Measurements from ENCODE around the gene C3orf62.
"Not testable (repeated sequence)": the region's sequence is repeated elsewhere in the genome, so short reads cannot be mapped to it uniquely, and the experiment has no call there.

The C3orf62 gene

DNA sequence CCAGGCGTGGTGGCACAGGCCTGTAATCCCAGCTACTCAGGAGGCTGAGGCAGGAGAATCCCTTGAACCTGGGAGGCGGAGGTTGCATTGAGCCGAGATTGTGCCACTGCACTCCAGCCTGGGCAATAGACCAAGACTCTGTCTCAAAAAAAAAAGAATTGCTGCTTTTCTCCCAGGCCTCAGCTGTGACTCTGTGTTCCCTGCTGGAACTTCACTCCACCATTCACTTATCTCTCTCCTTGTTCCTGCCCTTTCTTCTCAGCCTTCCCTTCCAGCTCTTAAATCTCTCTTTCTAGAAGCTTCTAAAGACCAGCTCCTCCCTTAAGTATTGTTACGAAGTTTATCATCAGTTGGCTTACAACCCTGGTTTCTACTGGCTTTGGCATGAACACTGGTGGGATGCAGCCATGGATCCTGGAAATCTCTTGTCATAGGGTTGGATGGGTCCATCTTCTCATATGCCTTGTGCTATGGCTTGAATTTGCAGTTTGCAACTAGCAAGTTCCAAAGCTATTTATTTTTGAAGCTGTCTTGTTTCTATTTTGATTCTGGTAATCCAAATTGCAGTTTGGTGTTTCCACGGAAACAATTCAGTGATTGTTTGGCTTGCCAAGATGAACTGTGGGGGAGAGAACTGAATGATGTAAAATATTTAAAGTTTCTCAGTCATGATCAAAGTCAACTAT, 10.5 kb downstream of the C3orf62 start:
- no peak for DNase-seq

DNA sequence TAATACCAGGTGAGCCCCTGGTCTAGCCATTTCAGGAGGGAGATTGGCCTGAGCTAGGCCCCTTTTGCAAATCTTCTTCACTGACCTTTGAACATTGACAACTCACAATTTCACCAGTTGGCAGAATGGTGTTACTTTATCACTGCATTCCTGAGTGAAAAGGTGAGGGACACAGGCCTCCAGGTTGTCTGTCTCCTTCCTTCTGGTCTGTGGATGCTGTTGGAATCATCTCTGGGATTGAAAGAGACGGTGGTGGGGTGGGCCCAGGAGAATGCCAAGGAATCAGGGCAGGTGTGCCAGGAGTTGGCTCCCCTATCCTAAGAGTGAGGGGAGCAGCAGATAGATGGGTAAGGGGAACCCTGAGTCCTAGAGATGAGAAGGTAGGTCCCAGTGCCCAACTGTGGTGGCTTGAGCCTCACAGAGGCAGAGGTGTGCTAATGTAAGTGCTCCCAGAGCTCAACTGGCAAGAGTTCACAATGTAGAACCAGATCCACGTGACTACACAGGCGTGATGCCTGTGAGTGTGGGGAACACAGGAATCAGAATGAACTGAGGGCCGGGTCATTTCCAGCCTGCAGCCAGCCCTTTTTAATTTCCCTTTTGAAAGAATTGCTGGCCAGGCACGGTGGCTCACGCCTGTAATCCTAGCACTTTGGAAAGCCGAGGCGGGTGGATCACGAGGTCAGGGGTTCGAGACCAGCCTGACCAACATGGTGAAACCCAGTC, 11.2 kb downstream of the C3orf62 start:
- no peak for DNase-seq

DNA sequence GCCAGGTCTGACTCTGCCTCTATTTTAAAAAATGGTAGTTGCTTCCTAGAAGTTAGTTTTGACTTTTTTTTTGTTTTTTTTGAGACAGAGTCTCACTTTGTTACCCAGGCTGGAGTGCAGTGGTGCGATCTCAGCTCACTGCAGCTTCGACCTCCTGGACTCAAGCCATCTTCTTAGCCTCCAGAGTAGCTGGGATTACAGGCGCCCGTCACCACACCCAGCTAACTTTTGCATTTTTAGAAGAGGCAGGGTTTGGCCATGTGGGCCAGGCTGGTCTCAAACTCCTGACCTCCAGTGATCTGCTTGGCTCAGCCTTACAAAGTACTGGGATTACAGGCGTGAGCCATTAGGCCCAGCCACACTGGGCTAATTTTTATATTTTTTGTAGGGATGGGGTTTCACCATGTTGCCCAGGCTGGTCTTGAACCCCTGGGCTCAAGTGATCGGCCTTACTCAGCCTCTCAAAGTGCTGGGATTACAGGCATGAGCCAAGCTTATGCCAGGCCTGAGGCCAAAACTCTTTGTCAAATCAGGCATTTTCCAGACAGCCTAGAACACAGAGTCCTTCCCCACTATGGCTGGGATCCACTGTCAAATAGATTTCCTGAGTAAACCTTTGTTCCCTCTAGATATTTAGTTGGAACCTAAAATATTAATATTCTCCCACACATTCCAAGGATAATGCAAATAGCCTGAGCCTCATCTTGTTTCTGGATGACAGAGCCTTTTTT, 13.7 kb downstream of the C3orf62 start:
- no peak for DNase-seq

DNA sequence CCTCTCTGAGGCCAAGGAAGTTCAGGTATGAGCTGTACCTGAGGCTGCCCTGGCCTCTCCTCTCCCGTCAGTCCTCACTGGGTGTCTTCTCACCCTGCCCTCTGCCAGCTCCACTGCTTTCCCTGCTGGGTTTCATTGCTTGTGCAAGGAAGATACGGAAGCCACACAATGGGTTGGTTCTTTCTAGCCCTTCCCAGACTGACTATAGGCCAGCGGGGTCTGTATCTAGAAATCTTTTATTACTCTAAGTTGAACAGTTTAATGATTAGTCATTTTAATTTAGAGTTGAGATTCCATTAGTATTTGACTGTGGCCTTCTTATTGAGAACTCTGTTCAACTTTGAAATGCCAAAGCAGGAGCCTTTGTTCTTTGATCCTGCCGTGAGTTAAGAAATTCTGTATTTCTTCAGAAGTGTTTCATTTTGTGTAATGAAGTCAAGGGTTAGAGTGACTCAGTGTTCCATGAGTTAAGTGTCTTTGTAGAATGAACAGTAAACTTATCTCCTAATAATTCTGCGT, 16.2 kb downstream of the C3orf62 start:
- no peak for DNase-seq

DNA sequence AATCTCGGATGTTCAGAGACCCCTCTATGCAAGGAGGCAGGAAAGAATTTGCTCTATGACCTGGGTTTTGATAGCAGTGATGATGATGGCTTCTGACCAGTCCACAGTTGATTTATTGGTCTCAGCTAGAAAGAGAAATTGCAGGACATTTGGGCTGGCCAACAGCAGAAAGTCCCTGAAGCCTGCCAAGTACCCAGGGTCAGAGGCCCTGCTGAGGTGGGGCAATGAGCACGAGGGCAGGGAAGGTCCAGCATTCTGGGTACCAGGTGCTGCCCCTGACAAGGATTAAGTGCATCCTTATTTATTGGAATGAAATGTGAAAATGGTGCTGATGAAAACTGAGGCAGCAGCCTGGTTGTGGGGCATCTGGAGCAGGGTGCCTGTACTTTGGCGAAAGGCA, 19.8 kb downstream of the C3orf62 start:
- DNase-seq: no peak

DNA sequence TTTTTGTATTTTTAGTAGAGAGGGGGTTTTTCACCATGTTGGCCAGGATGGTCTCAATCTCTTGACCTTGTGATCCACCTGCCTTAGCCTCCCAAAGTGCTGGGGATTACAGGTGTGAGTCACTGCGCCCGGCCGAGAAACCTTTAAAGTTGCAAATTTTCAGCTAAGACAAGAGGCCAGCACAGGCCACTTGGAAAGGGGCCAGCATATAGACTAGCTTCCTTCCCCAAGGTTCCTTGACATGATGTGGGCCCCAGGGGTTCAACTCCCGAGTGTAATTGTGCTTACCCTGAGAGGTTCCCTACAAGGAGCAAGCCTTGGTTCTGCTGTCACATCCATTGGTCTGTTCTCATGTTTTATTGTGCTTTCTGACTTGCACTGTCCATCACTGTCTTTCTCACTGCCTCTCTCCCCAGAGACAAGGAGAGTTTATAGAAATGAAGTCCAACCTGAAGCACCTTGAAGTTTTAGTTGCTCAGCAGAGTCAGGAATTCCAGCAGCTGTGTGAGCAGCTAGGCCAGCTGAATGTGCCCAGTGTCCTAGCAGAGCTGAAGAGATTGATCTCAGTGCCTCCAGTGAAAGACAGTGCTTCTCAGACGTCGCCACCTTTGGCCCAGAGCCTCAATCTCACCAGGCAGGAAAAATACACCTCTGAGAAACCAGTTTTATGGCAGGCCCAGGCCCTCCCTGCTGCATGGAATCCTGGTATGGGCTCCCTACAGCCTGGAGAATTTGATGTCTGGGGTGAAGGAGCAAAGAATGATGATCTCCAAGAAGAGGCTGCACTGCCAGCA, 21.1 kb downstream of the C3orf62 start:
- DNase-seq: no peak

DNA sequence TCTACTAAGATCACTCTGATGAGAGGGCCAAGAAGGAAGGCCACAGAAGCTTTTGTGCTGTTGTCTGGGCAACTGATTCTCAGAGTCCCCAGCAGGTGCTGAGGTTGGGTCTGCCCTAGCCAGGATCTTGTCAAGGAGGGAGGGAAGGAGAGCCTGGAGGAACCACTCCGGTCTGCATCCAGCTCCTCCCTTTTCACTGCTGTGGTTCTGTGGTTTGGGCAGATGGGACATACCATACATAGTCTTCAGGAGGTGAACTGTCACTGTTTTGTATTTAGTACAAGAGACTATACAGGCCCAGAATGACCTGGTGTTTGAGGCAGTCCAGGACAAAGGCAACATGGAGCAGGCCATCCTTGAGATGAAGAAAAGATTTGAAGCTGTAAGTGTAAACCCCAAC, 21.9 kb downstream of the C3orf62 start:
- no peak for DNase-seq

DNA sequence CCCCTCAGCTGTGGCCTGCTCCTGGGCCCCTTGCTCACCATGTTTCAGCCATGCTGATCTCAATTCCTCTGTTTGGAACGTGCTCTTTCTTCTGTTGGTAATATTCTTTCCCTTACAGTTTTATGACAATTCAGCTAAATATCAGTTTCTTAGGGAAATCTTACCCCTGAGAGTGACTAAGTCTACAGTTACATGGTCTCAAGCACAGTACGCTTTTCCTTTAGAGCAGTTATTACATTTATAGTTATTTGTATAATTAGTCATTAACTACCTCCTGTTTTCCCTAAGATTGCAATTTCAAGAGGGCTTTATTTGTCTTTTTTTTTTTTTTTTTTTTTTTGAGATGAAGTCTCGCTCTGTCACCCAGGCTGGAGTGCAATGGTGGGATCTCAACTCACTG, 23.5 kb downstream of the C3orf62 start:
- DNase-seq: no peak

DNA sequence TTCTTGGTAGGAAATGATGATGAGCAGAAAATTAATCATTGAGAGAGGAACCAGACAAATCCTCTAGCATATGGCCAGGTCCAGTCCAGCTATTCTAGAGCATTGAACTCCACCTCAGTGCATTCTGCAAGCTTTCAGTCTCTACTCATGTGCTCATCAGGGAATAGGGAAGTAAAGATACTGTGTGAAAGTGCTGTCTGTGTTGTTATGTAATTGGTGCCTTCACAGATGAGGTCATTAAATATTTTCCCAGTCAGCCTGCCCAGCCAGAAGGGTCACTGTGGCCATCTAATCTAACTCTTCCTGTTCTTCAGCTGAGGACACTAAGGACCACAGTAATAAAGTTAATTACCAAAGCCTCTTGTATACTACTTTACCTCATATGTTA, 28.2 kb downstream of the C3orf62 start:
- no peak for DNase-seq

DNA sequence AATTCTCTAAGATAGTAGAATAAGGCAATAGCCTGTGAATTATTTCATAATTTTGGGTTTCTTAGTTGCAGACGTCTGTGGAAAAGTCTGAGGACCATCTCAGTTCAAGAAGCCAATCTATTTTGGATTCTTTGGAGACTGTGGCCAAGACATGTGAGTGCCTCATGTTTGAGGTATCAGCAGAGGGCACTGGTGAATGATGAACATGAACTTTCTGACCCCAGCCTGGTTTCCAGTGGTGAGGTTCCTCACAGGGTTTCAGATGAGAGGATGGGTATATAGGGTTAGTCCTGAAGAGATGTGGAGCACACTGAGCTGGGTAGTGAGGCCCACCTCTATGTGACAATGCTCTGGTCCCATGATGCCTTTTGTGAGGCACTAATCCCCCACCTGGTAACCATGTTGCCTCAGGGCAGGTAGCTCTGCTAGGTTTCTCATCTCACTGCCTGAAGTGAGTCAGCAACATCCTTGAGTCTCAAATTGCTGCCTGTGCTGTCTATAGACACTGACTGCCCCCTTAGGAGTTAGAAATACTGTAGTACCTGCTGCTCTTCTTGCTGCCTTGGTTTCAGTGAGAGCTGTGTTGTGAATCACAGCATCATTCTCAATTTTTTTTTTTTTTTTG, 32.3 kb downstream of the C3orf62 start:
- no peak for DNase-seq

DNA sequence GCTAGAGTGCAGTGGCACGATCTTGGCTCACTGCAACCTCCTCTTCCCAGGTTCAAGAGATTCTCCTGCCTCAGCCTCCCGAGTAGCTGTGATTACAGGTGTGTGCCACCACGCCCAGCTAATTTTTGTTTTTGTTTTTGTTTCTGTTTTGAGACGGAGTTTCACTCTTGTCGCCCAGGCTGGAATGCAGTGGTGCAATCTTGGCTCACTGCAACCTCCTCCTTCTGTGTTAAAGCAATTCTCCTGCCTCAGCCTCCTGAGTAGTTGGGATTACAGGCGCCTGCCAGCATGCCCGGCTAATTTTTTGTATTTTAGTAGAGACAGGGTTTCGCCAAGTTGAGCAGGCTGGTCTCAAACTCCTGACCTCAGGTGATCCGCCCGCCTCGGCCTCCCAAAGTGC, 36.9 kb downstream of the C3orf62 start:
- not testable (repeated sequence) for DNase-seq

DNA sequence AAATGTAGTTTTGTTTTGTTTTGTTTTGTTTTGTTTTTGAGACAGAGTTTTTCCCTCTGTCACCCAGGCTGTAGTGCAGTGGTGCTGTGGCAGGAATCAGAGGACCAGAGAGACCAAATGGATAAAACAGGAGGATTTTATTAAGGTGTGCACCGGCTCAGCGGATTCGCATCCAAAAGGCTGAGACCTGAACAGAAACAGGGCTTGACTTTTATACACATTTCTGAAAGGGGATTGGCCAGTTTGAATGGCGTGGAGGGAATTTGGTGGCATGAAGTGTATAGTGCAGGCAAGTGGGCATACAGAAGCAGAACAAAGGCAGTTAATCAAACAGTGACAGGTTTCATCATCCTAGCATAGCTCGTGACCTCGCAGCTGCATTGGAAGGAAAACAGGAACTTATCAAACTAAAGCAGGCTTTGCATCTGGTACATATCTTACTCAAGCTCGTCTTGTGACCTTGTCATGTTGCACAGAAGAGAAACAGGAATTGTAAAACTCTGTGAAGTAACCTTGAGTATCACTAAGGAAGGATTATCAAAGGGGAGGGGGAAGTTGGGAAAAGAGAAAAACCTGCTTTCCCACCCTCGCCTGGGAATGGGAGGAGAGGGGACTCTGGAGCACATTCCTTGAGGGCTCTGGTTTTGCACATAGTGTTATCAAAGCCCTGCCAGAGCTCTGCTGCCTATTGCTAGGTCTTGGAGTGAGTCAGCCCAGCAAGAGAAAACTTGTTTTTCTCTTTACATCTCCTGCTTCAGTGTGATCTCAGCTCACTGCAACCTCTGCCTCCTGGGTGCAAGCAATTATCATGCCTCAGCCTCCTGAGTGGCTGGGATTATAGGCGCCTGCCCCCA, 38.5 kb downstream of the C3orf62 start:
- DNase-seq: no peak

DNA sequence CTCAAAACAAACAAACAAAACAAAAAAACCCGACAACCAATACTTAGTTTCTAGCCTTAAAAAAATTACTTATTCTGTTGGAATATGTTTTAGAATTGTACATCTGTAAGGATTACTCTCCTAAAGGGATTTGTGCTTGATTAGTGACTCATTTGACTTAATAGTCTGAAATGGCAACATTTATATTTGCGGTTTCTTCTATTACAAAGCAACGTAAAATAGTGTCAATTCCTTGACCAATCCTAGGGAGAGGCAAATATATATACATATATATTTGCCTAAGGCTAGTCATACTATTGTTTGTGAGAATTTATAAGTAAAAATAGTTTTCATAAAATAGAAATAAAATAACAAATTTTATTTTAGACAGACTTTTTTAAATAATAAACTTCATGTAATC, 39.7 kb downstream of the C3orf62 start:
- DNase-seq: no peak

DNA sequence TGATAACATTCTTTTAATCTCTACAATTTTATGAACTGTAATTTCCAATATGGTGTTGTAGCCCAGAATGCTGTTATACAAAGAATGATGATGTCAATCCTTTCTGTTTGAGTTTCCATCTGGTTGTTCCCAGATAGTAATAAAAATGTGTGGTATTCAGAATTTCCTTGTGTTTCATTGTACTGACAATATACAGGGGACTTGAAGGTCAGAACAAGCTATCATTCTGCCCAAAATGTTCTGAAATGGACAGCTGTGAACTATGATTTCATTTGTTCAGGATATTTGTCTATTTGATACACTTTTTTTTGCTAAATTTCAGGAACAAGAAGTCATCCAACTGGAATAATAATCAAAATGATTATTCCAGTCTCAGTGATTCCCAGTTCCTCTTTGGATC, 40.8 kb downstream of the C3orf62 start:
- no peak for DNase-seq

DNA sequence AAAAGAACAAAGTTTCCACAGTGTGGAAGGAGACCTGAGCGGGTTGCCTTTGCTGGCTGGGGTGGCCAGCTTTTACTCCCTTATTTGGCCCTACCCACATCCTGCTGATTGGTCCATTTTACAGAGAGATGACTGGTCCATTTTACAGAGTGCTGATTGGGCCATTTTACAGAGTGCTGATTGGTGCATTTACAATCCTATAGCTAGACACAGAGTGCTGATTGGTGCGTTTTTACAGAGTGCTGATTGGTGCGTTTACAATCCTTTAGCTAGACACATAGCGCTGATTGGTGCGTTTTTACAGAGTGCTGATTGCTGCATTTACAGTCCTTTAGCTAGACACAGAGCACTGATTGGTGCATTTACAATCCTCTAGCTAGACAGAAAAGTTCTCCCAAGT, 48.2 kb downstream of the C3orf62 start:
- not testable (repeated sequence) for DNase-seq

DNA sequence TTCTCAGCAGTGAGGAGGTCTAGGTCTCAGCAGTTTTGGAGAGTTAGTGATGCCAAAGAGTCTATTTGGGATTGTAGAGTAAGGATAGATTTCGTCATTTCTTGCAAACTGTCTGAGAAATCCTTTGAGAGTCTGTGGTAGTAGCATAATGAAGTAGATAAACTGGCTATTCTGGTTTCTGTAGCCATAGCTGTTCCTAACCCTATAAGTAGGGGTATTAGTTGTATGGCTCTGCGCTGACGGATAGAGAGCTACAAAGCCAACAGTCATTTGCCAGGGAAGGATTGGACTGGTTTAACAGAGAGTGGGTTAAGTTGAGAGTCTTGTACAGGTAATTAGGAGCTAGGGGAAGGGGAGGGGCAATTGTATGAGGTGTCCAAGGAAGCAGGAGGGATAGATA, 55.0 kb downstream of the C3orf62 start:
- DNase-seq: no peak

DNA sequence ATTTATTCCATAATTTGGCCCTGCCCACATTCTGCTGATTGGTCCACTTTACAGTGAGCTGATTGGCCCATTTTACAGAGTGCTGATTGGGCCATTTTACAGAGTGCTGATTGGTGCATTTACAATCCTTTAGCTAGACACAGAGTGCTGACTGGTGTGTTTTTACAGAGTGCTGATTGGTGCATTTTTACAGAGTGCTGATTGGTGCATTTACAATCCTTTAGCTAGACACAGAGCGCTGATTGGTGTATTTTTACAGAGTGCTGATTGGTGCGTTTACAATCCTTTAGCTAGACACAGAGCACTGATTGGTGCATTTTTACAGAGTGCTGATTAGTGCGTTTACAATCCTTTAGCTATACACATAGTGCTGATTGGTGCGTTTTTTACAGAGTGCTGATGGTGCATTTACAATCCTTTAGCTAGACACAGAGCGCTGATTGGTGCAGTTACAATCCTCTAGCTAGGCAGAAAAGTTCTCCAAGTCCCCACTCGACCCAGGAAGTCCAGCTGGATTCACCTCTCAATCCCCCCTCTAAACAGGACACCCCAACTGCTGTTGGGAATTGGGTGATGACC, 56.0 kb downstream of the C3orf62 start:
- not testable (repeated sequence) for DNase-seq

DNA sequence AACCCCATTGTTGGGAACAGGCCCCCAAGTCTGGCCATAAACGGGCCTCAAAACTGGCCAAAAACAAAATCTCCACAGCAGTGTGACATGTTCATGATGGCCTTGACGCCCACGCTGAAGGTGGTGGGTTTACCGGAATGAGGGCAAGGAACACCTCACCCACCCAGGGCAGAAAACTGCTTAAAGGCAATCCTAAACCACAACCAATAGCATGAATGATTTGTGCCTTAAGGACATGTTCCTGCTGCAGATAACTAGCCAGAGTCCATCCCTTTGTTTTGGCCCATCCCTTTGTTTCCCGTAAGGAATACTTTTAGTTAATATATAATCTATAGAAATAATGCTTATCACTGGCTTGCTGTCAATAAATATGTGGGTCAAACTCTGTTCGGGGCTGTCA, 57.9 kb downstream of the C3orf62 start:
- DNase-seq: no peak

All from activated CD4-positive, CD25-positive, alpha-beta regulatory T cell (primary cell).